Neuronal stem cell (in vitro differentiated cells): Measurements from ENCODE around the gene C4orf50.

Source experiments
- DNase-seq: peaks from one replicate; pipeline ENCODE4 v3.0.0-alpha.2; 2013; ENCODE audit warnings: low spot score
- H2AFZ ChIP-seq: one replicate; pipeline ENCODE4 v1.6.1; 2013; ENCODE audit warnings: mild to moderate bottlenecking, low read length, inconsistent platforms
- H2AK5ac ChIP-seq: 2 replicates; pipeline ENCODE4 v1.6.1; 2013; ENCODE audit warnings: low read depth, mild to moderate bottlenecking, inconsistent platforms, low read length, moderate library complexity, mixed read lengths
- H2BK120ac ChIP-seq: 2 replicates; pipeline ENCODE4 v1.6.1; 2013; ENCODE audit warnings: low read depth, mild to moderate bottlenecking, inconsistent platforms, low read length, moderate library complexity, mixed read lengths
- H2BK12ac ChIP-seq: one replicate; pipeline ENCODE4 v1.6.1; 2013; ENCODE audit warnings: low read length, inconsistent platforms
- H2BK15ac ChIP-seq: 2 replicates; pipeline ENCODE4 v1.6.1; 2013; ENCODE audit warnings: mild to moderate bottlenecking, low read length, inconsistent platforms, mixed read lengths
- H2BK5ac ChIP-seq: one replicate; pipeline ENCODE4 v1.6.1; 2013; ENCODE audit warnings: inconsistent platforms, mild to moderate bottlenecking, low read length, moderate library complexity
- H3K14ac ChIP-seq: one replicate; pipeline ENCODE4 v1.6.1; 2013; ENCODE audit warnings: low read length, inconsistent platforms
- H3K18ac ChIP-seq: 2 replicates; pipeline ENCODE4 v1.6.1; 2013; ENCODE audit warnings: low read length, inconsistent platforms
- H3K23ac ChIP-seq: 2 replicates; pipeline ENCODE4 v1.6.1; 2013; ENCODE audit warnings: low read depth, mild to moderate bottlenecking, mixed read lengths, low read length, inconsistent platforms; ENCODE audit not compliant: poor library complexity
- H3K27ac ChIP-seq: replicated peaks from 3 replicates; pipeline ENCODE4 v1.5.1; 2013; ENCODE audit warnings: low read length, inconsistent platforms
- H3K27me3 ChIP-seq, 3 experiments: 2 replicates each; pipeline ENCODE4 v1.6.1; 2013; ENCODE audit warnings: low read length in 3 of 3, mild to moderate bottlenecking in 2 of 3, inconsistent platforms in 1 of 3, low read depth in 1 of 3, mixed read lengths in 1 of 3, moderate library complexity in 1 of 3; ENCODE audit not compliant: control insufficient read depth in 3 of 3, insufficient read depth in 3 of 3
- H3K36me3 ChIP-seq, 2 donors: replicated peaks in 1 of 2; 2 replicates each; pipeline ENCODE4 v1.6.1; 2013; ENCODE audit warnings: low read length in 2 of 2; ENCODE audit not compliant: control insufficient read depth in 2 of 2, insufficient read depth in 2 of 2
- H3K4ac ChIP-seq: 2 replicates; pipeline ENCODE4 v1.6.1; 2013; ENCODE audit warnings: inconsistent platforms, mild to moderate bottlenecking, low read length, moderate library complexity
- H3K4me1 ChIP-seq, 2 donors: 1 replicate in 1 of 2; 2 replicates in 1 of 2; pipeline ENCODE4 v1.6.1; 2013; ENCODE audit warnings: low read length in 2 of 2, low read depth in 1 of 2; ENCODE audit not compliant: control insufficient read depth in 2 of 2, insufficient read depth in 1 of 2
- H3K4me2 ChIP-seq: one replicate; pipeline ENCODE4 v1.6.1; 2013; ENCODE audit warnings: mild to moderate bottlenecking, low read length, inconsistent platforms; ENCODE audit not compliant: insufficient read depth, poor library complexity, severe bottlenecking
- H3K4me3 ChIP-seq, 2 donors: 2 replicates each; pipeline ENCODE4 v1.5.1; 2013; ENCODE audit warnings: low read length in 2 of 2, mild to moderate bottlenecking in 2 of 2, inconsistent platforms in 1 of 2, moderate library complexity in 1 of 2
- H3K79me1 ChIP-seq: one replicate; pipeline ENCODE4 v1.6.1; 2013; ENCODE audit warnings: low read depth, mild to moderate bottlenecking, inconsistent platforms, low read length, moderate library complexity
- H3K9ac ChIP-seq: one replicate; pipeline ENCODE4 v1.6.1; 2013; ENCODE audit warnings: mild to moderate bottlenecking, low read depth, low read length, inconsistent platforms; ENCODE audit not compliant: poor library complexity
- H3K9me3 ChIP-seq, 2 donors: replicated peaks in 1 of 2; 2 replicates each; pipeline versions ENCODE3 to v1.6.1; 2013; ENCODE audit warnings: low read length in 2 of 2, mild to moderate bottlenecking in 2 of 2, inconsistent platforms in 1 of 2, low read depth in 1 of 2, mixed read lengths in 1 of 2, moderate library complexity in 1 of 2; ENCODE audit not compliant: control insufficient read depth in 2 of 2, insufficient read depth in 1 of 2
- H4K8ac ChIP-seq: one replicate; pipeline ENCODE4 v1.6.1; 2013; ENCODE audit warnings: low read depth, mild to moderate bottlenecking, inconsistent platforms, low read length, moderate library complexity
- H4K91ac ChIP-seq: one replicate; pipeline ENCODE4 v1.6.1; 2013; ENCODE audit warnings: low read length, low read depth, mild to moderate bottlenecking, inconsistent platforms; ENCODE audit not compliant: poor library complexity
- WGBS, 2 donors: extraction: QIAGEN DNeasy Blood & Tissue Kit; methylation state at CpG; one replicate each; pipeline ENCODE4 v1.1.7; 2013; ENCODE audit warnings: missing lambda C conversion rate in 2 of 2, mixed read lengths in 1 of 2; ENCODE audit not compliant: insufficient read length in 2 of 2, insufficient replicate concordance in 1 of 2; ENCODE audit errors: extremely low coverage in 2 of 2; 5-methylcytosine and 5-hydroxymethylcytosine counted together

Gene C4orf50

GRCh38 chr4:5900844-5901243 is 117.4 kb downstream of the C4orf50 start:
- no peaks in the 10 kb centered on the region for H3K36me3 ChIP-seq
- no peak overlapping the region for H4K91ac ChIP-seq
- peaks cover 2 to 4% of the 10 kb centered on the region in 2 donors for H3K9me3 ChIP-seq
- H3K4me1 ChIP-seq: peaks cover 0 to under 1% of the 10 kb centered on the region in 2 donors
- H2AK5ac ChIP-seq: no peak overlapping the region
- no peak overlapping the region for H2BK12ac ChIP-seq
- H3K14ac ChIP-seq: no peak overlapping the region
- no CpG with 5 or more reads among the region's 5 CpGs for WGBS, 2 donors
- H2BK5ac ChIP-seq: no peak overlapping the region
- no peak for DNase-seq
- H3K9ac ChIP-seq: no peak overlapping the region
- no peak overlapping the region for H3K27ac ChIP-seq
- no peak overlapping the region for H3K4me2 ChIP-seq
- peaks cover 0 to 90% (median 2%) of the 10 kb centered on the region in 3 experiments for H3K27me3 ChIP-seq
- H3K4me3 ChIP-seq: no peak overlapping the region
- no peak overlapping the region for H4K8ac ChIP-seq
- H3K79me1 ChIP-seq: no peaks in the 10 kb centered on the region
- no peak overlapping the region for H3K23ac ChIP-seq
- H2BK15ac ChIP-seq: no peak overlapping the region
- no peak overlapping the region for H2AFZ ChIP-seq
- H3K4ac ChIP-seq: no peak overlapping the region
- H3K18ac ChIP-seq: no peak overlapping the region
- H2BK120ac ChIP-seq: no peak overlapping the region

- H2BK12ac ChIP-seq: no peak overlapping the region
- no peak overlapping the region for H2BK120ac ChIP-seq
- peaks cover 0 to 94% (median 6%) of the 10 kb centered on the region in 3 experiments for H3K27me3 ChIP-seq
- no peak overlapping the region for H4K91ac ChIP-seq
- no peak overlapping the region for H3K4me2 ChIP-seq
- H4K8ac ChIP-seq: no peak overlapping the region
- no peaks in the 10 kb centered on the region for H3K79me1 ChIP-seq
- no peaks in the 10 kb centered on the region for H3K4me1 ChIP-seq
- no peak overlapping the region for H3K18ac ChIP-seq
- H3K23ac ChIP-seq: no peak overlapping the region
- no peak overlapping the region for H3K4ac ChIP-seq
- no peak for DNase-seq
- H2AK5ac ChIP-seq: no peak overlapping the region
- no peak overlapping the region for H3K27ac ChIP-seq
- H3K36me3 ChIP-seq: no peaks in the 10 kb centered on the region
- no peak overlapping the region for H2BK15ac ChIP-seq
- no peak overlapping the region for H2BK5ac ChIP-seq
- H3K9ac ChIP-seq: no peak overlapping the region
- H3K14ac ChIP-seq: no peak overlapping the region
- WGBS, 2 donors: no CpG with 5 or more reads among the region's 5 CpGs
- peaks cover 2 to 4% of the 10 kb centered on the region in 2 donors for H3K9me3 ChIP-seq
- no peak overlapping the region for H2AFZ ChIP-seq
- no peak overlapping the region for H3K4me3 ChIP-seq
Observed at GRCh38 chr4:5899881-5900280, 118.3 kb downstream of the C4orf50 start.

GRCh38 chr4:5899396-5899795 is 118.8 kb downstream of the C4orf50 start:
- Histone ChIP-seq H2BK15ac (no peak overlapping the region), H2AK5ac (no peak overlapping the region), H3K4me2 (no peak overlapping the region), H4K91ac (no peak overlapping the region), H3K9me3 (peaks cover 2 to 4% of the 10 kb centered on the region in 2 donors), H3K9ac (no peak overlapping the region), H4K8ac (no peak overlapping the region), H3K14ac (no peak overlapping the region), H2AFZ (no peak overlapping the region), H2BK5ac (no peak overlapping the region), H3K4me1 (no peaks in the 10 kb centered on the region), H3K4me3 (no peak overlapping the region), H2BK12ac (no peak overlapping the region), H3K27ac (no peak overlapping the region), H3K27me3 (peaks cover 0 to 96% (median 11%) of the 10 kb centered on the region in 3 experiments), H3K79me1 (no peaks in the 10 kb centered on the region), H3K4ac (no peak overlapping the region), H3K36me3 (no peaks in the 10 kb centered on the region), H3K23ac (no peak overlapping the region), H3K18ac (no peak overlapping the region), H2BK120ac (no peak overlapping the region)
- DNase-seq: no peak
- no CpG with 5 or more reads among the region's 1 CpG for WGBS, 2 donors

- H3K4me2 ChIP-seq: no peak overlapping the region
- H3K4me1 ChIP-seq: peaks cover 3 to 4% of the 10 kb centered on the region in 2 donors
- H3K9me3 ChIP-seq: peaks cover 2 to 4% of the 10 kb centered on the region in 2 donors
- H3K27ac ChIP-seq: no peak overlapping the region
- no peak overlapping the region for H2AK5ac ChIP-seq
- H3K4me3 ChIP-seq: no peak overlapping the region
- DNase-seq: no peak
- no peak overlapping the region for H3K23ac ChIP-seq
- H4K8ac ChIP-seq: no peak overlapping the region
- no peak overlapping the region for H3K9ac ChIP-seq
- H2BK120ac ChIP-seq: no peak overlapping the region
- no peak overlapping the region for H4K91ac ChIP-seq
- H3K79me1 ChIP-seq: no peaks in the 10 kb centered on the region
- no peak overlapping the region for H2BK15ac ChIP-seq
- no CpG with 5 or more reads among the region's 13 CpGs for WGBS, 2 donors
- H2BK12ac ChIP-seq: no peak overlapping the region
- no peak overlapping the region for H3K14ac ChIP-seq
- no peak overlapping the region for H2BK5ac ChIP-seq
- peaks cover under 1 to 94% (median 26%) of the 10 kb centered on the region in 3 experiments for H3K27me3 ChIP-seq
- H2AFZ ChIP-seq: no peak overlapping the region
- H3K4ac ChIP-seq: no peak overlapping the region
- H3K18ac ChIP-seq: no peak overlapping the region
- H3K36me3 ChIP-seq: no peaks in the 10 kb centered on the region
Observed at GRCh38 chr4:5897674-5898073, 120.6 kb downstream of the C4orf50 start.
